Skeletal muscle cell (primary cell): Measurements from ENCODE around the gene SLC12A8.

ENCODE experiments used
- DNase-seq: peaks from one replicate; pipeline ENCODE4 v3.0.0-alpha.2; 2010; ENCODE audit warnings: low read depth
- H3K4me3 ChIP-seq: 2 replicates; pipeline ENCODE4 v1.5.1; 2011; ENCODE audit warnings: low read depth, mild to moderate bottlenecking, control low read depth, low read length, moderate library complexity

SLC12A8 gene

DNA sequence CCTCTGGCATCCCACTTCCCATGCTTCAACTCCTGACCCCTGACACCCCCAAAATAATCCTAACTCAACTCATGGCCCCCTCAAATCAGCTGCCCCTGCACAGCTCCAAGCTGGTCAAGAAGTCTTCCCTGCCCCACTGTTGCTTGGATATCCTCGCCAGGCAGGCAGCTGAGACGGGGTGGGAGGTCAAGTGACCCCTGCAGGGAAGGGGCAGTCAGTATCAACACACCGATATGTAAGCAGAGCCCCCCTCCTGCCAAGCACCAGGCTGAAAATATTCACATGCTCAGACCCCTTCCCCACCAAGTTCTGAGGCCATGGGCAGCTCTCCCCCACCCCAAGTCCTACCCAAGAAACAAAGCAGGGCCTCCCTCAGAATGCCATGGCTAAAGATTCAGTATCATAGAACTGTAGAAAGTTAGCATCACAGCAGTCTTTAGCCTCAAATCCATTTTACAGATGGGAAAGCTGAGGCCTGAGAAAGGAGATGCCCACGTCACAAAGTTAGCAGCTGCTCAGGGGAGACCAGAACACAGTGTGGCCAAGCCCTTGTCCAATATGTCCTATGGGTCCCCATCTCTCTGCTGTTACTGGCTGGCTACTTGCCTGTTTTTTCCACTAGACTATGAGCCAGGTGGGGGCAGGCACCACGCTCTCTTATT lies 67.8 kb downstream of the SLC12A8 start:
- no peak overlapping the region for H3K4me3 ChIP-seq
- no peak for DNase-seq

DNA sequence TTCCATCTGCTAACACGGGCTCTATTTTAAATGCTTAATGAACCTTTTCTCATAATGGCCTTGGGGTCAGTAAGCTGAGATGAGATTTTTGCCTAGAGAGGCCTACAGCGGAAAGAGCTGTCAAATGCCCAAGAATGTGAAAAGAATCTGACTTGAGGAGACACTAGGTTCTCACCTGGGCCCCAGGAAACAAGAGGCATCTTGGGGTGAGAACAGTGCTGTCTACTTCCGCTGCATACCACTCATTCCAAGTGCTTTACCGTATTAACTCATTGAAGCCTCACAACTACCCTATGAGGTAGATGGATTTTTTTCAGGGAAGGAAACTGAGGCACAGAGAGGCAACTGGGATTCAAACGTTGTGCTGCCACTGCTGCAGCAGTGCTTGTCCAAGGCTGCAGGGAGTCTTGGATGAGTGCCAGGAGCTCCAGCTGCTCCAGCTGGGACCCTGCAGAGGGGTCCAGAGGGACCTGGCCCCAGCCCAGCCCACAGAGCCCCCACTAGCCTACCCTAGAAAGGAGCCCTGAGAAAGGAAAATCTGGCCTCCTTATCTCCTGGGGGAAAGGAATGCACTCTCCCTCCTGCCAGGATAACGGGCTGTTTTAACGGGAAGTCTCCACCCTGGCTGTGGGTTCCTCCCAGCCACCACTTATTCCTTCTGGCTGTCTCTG lies 68.4 kb downstream of the SLC12A8 start:
- no peak for DNase-seq
- no peak overlapping the region for H3K4me3 ChIP-seq

DNA sequence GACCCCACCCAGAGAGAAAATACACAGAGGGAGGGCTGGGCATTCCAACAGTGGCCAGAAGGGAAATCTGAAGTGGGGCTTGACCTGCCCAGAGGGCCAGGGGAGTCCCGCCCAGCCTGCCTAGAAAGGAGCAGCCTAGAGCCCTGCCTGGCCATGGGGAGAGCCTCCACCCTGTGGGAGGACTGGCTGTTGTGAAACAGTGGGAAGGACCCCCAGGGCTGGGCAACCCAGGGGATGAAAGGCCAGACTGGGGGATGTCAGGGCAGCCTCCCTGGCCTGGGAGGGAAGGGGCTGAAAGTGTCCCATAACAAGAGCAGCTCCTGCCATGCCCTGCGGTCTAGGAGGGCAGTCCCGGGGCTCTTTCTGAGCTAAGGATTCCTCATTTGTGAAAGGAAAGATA lies 69.0 kb downstream of the SLC12A8 start:
- DNase-seq, result no peak
- no peak overlapping the region for H3K4me3 ChIP-seq

DNA sequence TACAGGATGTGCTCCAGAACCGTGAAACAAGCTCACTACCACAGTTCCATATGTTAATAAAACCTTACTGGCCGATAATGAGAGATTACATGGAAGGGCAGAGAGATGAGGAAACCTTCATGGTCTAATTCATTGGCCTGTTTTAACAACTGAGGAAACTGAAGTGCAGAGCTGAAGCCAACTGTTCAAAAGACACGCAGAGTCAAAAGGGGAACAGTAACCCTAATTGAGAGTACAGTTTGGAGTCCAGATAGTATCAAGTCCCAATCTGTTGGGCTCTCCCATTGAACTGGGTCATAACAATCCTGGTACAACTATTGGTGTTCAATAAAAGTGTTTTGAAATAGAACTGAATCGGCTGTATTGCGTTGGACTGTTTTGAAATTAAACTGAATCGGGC lies 69.6 kb downstream of the SLC12A8 start:
- DNase-seq, result no peak
- H3K4me3 ChIP-seq, result no peak overlapping the region

DNA sequence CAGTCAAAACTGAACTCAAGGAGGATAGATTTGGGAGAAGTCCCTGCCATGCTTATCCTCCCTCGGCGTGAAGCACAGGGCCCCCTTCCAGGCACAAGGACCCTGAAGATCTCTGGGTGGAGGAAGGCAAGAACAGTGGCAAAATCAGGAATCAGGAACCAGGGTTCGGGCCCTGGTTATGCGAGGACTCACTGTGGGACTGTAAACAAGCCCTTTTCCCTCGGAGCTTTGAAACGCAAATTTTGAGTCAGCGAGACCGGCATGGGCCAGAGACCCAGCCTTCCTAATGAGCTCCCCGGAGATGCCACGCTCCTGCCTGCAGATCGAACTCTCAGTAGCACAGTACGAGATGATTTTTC lies 70.1 kb downstream of the SLC12A8 start:
- no peak overlapping the region for H3K4me3 ChIP-seq
- no peak for DNase-seq

DNA sequence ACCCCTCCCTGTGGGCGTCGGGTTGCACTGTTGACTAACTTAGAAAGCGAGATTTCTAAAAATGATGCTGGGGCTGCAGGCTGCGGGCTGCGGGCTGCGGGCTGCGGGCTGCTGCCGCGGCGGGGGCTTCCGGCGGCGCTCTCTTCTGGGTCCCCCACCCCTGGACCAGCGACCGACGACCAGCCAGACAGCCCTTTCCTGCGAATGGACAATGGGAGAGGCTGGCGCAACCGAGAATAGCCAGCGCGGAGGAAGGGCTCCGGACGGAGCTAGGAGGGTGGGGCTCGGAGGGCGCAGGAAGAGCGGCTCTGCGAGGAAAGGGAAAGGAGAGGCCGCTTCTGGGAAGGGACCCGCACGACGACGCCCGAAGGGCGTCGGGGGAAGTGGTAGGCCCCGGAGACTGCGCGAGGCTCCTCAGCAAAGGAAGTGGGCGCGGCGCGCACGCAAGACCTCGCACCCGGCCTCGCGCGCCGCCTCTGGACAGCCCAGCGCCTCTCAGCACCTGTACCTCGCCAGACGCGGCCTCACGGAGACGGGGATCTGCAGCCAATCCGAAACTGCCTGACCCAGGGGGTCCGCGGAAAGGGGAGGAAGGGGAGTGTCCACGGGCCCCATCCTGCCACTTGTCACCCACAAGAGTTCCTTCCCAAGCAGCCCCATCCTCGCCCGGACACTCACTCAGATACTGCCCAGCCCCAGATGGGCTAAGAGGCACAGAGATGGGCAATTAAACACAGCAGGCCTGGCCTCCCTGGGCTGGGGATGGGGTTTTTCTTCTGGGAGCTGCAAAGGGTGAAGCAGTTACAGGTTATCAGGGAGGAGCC lies 70.7 kb downstream of the SLC12A8 start:
- DNase-seq, result no peak
- peak overlapping the region; percentile 28 for H3K4me3 ChIP-seq

DNA sequence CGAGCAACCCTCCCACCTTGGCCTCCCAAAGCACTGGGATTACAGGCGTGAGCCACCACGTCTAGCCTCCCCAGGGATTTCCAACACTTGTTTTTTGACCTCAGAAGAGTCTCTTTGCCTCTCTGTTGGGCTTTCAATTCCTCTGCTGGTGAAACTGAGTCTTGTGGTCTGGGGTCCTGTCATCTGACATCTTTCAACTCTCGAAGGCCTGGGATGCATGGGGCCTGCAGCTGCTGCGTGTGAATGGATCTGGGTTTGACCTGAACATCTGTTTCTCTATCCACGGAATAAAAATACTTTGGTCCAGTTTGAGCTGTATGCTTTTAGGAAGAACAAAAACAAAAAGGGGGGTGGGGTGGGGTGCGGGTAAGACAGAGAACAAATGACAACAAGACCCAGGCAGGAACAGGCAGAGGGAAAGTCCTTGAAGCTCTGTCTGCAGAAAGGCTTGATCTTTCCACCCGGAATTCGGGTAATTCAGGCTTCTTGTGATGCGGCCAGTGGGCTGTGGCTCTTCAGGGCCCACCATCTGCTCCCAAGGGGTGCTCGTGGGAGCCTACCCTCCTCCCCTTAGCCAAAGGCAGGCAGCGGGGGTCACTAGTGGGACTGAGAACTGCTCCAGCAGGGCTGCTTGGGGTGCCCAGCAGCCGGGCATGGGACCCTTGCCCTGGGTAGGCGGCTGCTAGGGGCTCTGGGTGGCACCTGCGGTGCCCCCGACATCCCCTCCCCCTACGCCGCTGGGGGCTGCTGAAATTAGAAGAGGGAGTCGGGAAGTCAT lies 71.5 kb downstream of the SLC12A8 start:
- DNase-seq, result no peak
- peak overlapping the region; percentile 28 for H3K4me3 ChIP-seq

DNA sequence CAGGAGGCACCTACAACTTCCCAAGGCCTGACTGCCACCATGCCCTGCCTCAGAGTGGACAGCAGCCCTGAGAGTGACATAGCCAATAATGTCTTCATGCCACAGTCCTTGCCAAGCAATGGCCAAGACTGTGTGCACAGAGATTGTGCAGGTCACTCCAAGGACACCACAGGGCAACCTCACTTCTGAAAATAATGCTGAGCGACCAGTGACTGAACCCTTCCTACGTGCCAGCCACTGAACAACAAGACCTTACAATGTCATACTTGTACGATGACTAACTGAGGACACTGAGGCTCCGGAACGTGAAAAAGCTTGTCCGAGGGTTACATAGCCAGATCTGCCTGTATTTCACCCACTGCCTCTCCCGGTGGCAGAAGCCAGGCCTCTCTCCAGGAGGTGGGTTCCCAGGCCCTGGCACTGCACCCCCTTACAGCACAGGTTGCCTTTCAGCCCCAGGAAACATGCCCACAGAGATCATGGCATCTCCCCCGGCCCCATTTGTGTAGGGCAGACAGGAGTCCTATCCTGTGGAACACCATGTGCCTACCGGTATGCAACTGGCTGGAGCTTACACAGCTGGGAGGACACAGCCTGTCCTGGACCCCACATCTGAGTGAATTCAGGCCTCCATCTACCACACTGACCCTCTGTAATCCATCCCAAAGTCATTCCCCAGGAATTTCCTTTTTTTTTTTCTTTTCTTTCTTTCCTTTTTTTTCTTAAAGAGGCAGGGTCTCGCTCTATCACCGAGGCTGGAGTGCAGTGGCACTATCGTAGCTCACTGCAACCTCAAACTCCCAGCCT lies 72.3 kb downstream of the SLC12A8 start:
- no peak for DNase-seq
- no peak overlapping the region for H3K4me3 ChIP-seq

DNA sequence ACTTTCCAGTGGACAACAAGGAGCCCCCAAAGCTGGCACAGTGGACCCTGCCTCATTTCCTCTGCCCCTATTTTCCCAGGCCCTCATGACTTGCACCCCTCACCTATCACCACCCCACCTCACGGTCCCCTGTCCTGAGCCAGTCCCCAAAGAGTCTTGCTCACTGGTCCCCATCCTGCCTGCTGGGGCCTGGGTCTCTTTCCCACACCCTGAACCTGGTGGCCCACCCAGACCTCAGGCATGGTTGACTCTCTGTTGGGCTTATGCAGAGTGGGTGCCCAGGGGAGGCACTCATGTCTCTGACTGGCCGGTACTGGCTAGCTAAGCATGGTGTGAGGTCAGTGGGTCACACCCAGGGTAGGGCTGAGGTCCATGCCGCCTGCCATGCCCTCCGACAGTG lies 73.2 kb downstream of the SLC12A8 start:
- DNase-seq, result no peak
- no peak overlapping the region for H3K4me3 ChIP-seq

DNA sequence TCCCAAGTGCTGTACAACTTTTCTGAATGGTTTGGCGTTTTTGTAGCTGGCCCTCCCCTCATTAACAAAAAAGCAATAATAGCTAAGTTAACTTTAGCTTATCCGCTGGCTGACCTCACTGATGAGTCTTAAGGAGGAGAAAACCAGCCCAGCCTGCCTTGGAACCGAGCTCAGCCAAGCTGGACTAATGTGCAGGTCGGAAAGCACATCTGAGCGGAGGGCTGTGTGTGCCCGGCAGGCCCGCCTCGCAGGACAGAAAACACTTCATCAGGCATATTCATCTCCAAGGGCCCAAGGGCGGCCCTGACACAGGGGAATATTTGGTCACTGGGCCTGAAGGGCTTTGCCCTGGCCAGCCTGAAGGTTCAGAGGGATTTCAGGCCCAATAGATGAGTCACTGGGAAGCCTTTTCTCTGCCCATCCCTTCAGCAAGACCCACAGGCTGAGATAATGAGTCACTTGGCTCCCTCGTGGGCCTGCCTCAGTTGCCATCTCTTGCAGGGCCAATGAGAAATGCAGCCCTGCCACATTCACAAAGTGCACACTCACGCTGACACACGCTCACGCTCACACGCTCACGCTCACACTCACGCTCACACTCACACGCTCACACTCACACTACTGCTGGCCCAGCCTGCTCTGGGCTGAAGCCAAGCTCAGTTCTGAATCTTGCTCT lies 75.1 kb downstream of the SLC12A8 start:
- no peak for DNase-seq

DNA sequence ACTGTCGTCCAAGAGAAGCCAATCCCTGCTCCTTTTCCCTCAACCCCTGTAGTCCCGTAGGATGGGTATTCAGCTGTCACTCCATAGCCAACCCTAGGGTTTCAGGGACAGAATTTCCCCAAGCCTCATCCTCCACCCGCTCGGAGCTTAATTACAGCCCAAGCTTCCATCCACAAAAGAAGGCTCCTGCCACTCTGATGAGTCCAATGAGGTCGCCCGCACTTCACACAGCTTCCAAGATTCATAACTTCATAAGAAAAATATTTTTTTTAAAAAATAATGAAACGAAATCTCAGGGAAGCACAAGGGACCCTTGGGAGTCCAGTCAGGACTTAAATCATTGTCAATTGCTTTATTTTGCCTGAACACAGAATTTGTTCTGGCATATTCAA lies 75.6 kb downstream of the SLC12A8 start:
- DNase-seq, result no peak

More for the DNA sequence above, 75.1 kb downstream of the SLC12A8 start:
- H3K4me3 ChIP-seq, result no peak overlapping the region

DNA sequence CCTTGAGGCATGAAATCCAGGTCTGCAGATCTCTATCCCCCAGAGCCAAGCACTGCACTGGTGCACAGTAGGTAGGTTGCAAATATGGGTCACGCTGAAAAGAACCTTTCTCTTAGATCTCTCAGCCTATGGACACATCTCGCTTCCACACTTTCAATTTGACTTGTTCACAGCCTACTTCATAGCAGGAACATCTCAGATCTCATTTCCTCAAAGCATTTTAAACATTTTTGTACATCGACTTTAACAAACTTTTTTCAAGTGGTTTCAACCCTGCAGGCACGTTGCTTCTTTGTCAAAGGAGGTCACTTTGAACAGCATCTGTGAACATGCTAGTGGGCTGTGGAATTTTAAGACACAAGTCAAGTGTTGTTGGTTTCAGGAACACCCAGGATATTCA lies 76.0 kb downstream of the SLC12A8 start:
- no peak for DNase-seq
- no peak overlapping the region for H3K4me3 ChIP-seq

More for the DNA sequence above, 75.6 kb downstream of the SLC12A8 start:
- no peak overlapping the region for H3K4me3 ChIP-seq

DNA sequence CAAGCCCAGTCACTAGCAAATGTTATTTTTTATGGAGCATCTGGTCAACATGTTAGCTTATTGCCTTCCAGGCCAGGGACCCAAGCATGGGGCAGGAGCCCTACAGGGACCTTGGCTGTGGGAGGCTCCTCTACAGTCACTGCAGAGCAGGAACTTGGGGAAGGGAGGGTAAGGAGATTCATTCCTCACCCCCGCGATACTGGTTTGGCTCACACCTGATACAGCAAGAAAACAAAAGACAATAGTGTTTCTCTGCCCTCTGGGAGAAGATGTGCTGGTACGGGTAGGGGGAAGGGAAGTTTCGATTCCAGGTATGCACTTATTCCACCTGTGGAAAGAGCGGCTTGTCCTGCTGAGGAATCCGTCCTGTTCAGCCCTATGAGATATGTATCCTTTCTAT lies 77.6 kb downstream of the SLC12A8 start:
- H3K4me3 ChIP-seq, result no peak overlapping the region
- no peak for DNase-seq

DNA sequence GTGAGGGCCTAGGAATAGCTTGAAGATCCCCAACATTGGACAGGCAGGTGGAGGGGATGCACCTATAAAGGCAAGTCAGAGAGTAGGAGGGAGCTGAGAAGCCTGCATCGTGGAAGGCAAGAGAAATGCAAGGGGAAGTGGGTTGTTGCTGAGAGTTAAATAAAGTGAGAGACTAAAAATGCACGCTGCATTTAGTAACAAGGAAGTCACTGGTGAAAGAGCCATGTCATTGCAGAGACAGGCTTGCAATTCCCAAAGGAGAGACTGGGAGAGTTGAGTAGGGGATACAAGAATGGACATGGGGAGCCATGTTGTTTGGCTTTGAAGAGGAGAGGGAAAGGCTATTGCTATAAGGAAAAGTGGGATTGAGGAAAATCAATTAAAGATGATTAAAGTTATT lies 79.7 kb downstream of the SLC12A8 start:
- DNase-seq, result no peak
- H3K4me3 ChIP-seq, result no peak overlapping the region

DNA sequence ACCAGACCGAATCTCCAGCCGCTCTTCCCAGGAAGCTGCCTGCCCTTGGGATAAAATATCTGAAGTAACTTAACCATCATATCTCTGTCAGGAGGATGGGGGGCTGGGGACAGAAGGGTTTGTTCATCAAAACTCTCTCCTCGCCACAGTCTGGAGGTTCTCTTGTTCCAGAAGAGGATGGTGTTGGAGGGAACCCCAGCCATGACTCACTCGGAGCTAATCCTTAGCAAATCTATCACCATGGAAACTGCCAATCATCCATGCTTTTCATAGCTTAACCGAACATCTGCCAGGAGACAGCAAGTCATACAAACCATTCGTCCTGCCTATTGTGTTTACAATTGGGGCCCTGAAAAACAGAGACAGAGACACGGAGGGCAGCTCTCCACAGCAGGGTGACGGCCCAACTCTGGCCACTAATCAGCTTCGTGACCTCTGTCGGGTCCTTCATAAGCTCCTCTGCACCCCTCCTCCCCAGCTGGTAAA lies 83.0 kb downstream of the SLC12A8 start:
- peak; percentile 97 for DNase-seq
- H3K4me3 ChIP-seq, result peak overlapping the region; percentile 3

DNA sequence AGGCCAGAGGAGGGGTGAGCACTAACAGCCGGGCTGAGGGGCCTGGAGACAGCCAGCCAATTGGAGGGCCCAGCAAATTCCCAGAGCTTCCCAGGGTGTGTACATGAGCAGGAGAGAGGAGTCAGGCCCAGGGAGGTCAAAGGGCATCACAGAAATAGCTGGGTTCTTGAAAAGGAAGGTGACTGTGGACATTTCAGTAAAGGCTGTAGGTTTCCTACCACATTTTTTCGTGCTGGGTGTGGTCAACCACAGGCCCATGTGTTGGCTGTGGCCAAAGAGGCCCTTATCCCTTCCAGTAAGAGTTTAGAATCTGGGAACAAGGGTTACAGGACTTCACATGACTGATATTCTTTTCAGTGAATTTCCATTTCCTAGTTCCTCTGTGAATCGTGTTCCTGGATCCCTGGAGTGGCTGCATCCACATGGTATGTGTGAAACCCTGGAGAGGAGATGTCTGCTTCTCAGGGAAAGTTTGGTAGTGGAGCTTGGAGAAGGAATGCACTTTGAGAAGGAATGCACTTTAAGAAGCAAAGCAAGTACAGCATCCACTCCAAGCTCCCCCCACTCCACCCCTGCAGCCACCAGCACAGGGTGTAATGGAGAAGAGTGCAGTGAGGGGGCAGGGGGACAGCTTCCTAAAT lies 83.6 kb downstream of the SLC12A8 start:
- DNase-seq, result peak; percentile 68
- H3K4me3 ChIP-seq, result peak overlapping the region; percentile 3

DNA sequence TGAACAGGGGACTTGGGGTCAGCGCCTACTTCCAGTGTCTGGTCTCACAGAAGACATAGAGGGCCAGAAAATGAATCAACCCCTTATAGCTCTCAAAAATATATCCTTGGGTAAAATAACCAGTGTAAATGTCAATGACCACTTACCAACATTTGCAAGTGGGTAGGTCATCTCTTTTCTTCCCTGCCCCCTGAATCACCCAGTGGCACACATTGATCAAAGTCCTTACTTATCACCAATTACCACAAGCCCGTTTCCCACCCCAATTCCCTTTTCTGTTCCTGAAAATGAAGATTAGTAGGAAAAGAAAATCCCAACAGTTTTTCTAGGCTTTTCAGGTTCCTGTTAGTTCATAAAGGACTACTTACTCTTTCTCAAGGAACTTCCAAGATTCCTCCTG lies 86.2 kb downstream of the SLC12A8 start:
- no peak for DNase-seq
- H3K4me3 ChIP-seq, result no peak overlapping the region

DNA sequence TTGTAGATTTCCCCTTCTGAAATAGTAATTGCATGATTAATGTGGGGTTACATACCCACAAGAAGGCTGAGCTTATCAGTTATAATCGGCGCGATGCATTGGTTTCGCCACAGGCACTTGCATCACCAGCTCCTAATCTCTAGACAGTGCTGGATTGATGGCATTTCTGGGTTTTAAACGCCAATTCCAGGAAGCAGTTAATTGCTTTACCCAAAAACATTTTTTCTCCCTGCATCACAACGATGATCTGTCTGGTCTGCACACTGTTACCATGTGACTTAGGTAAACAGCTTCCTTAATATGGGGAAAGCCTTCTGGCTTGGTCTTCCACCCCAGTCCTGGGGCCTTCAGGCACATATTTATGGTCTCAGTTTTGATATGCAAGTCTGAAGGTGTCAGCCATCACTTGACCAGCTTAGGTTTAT lies 86.7 kb downstream of the SLC12A8 start:
- peak; percentile 84 for DNase-seq

More for the DNA sequence above, 86.7 kb downstream of the SLC12A8 start:
- H3K4me3 ChIP-seq, result no peak overlapping the region
